ENCODE data around the gene KLHL5.

The KLHL5 gene

GRCh38 chr4:39043058-39043860 is 18.8 kb upstream of the KLHL5 start:
- no peak for TF ChIP-seq CTCF (IDR thresholded peaks at IDR 0.05; ENCODE audit: low read depth, low read length)
- in situ Hi-C loops (cut with HindIII; ENCODE audit: low sequenced_read_pairs): no loop called here
- H3K4me3 ChIP-seq (ENCODE audit: low read depth, low read length): no peak overlapping the region
- peak; percentile 74 for DNase-seq (ENCODE audit: low read depth, low spot score)

GRCh38 chr4:39043861-39044363 is 18.1 kb upstream of the KLHL5 start:
- H3K4me3 ChIP-seq (ENCODE audit: low read depth, low read length): peak overlapping the region; percentile 69
- no peak for DNase-seq (ENCODE audit: low read depth, low spot score)
- TF ChIP-seq CTCF (IDR thresholded peaks at IDR 0.05; ENCODE audit: low read depth, low read length): no peak
- in situ Hi-C loops (cut with HindIII; ENCODE audit: low sequenced_read_pairs): no loop called here

DNA sequence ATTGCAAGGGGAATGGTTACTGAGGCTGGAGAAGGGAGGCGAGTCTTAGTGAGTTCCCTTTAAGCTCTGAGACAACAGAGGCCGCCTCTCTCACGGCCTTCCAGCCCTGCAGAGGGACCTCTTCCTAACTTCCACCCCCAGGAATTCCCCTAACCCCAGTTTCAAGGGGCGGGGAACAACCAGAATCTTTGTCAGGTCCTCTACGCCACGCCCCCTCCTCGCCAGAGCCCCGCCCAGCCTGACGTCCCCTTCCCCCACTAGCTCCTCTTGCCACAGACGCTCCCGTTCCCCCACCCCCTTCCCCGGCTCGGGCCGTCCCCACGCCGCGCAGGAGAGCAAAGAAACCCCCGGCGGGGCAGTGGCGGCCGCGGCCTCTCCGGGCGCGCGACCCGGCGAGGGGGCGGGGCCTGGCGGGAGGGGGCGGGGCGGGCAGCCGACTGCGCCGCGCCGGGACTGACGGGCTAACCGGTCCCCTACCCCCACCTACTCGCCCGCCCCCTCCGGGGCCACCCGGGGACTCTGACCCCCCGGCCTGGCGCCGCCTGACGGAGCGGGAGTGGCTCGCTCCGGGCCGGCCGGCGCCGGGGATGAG is 17.6 kb upstream of the KLHL5 start:
- H3K4me3 ChIP-seq (ENCODE audit: low read depth, low read length): peak overlapping the region; percentile 69
- in situ Hi-C loops (cut with HindIII; ENCODE audit: low sequenced_read_pairs): no loop called here
- peak; percentile 92 for DNase-seq (ENCODE audit: low read depth, low spot score)
- TF ChIP-seq CTCF (IDR thresholded peaks at IDR 0.05; ENCODE audit: low read depth, low read length): no peak

GRCh38 chr4:39044956-39045826 is 16.8 kb upstream of the KLHL5 start:
- peak; percentile 50 for DNase-seq (ENCODE audit: low read depth, low spot score)
- H3K4me3 ChIP-seq (ENCODE audit: low read depth, low read length): peak overlapping the region; percentile 69
- in situ Hi-C loops (cut with HindIII; ENCODE audit: low sequenced_read_pairs): no loop called here
- TF ChIP-seq CTCF (IDR thresholded peaks at IDR 0.05; ENCODE audit: low read depth, low read length): no peak

DNA sequence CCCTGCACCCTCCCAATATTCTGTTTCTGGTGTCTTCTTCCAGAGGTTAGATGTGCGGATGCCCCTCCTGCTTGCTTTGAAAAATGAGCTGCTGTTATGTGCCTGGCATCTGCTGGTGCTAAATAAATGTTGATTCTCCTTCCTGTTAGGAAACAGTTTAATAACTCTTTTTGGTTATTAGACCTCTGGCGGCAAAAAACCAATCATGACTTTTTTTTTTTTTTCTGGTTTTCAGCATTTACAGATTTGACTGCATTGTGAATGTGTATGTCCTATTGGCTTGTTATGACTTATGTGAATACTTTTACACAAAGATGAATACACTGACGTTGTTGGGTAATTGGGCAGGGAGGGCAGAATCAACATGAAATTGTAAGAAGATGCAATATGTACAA is 16.2 kb upstream of the KLHL5 start:
- in situ Hi-C loops (cut with HindIII; ENCODE audit: low sequenced_read_pairs): no loop called here

More for the DNA sequence above, 16.2 kb upstream of the KLHL5 start:
- H3K4me3 ChIP-seq (ENCODE audit: low read depth, low read length): peak overlapping the region; percentile 69
- DNase-seq (ENCODE audit: low read depth, low spot score): peak; percentile 71
- no peak for TF ChIP-seq CTCF (IDR thresholded peaks at IDR 0.05; ENCODE audit: low read depth, low read length)

Measured in astrocyte of the spinal cord (primary cell).